Central memory CD8-positive, alpha-beta T cell (primary cell): ENCODE data around the gene ISLR.

ENCODE experiments used
- ATAC-seq: fragments of 150-1000 bp; cut with Tn5 transposase; replicated peaks from 2 replicates; pipeline ENCODE4 v1.10.0; 2022; ENCODE audit warnings: mild to moderate bottlenecking, moderate FRiP score, moderate number of reproducible peaks; ENCODE audit not compliant: poor library complexity, severe bottlenecking; ENCODE audit errors: extremely low read depth
- DNase-seq, 2 donors: peaks; one replicate each; pipeline ENCODE4 v3.0.0; 2021; ENCODE audit warnings: low spot score in 2 of 2
- H3K27ac Mint-ChIP-seq: one replicate; pipeline ENCODE4 v1.8.0; 2022; ENCODE audit warnings: low read depth, mild to moderate bottlenecking, moderate library complexity, mixed read lengths
- H3K27me3 Mint-ChIP-seq: one replicate; pipeline ENCODE4 v1.8.0; 2022; ENCODE audit warnings: mixed read lengths
- H3K36me3 Mint-ChIP-seq: one replicate; pipeline ENCODE4 v1.8.0; 2022; ENCODE audit warnings: mild to moderate bottlenecking, moderate library complexity, mixed read lengths; ENCODE audit not compliant: insufficient read depth
- H3K4me1 Mint-ChIP-seq: one replicate; pipeline ENCODE4 v1.8.0; 2022; ENCODE audit warnings: mixed read lengths
- H3K4me3 Mint-ChIP-seq: one replicate; pipeline ENCODE4 v1.8.0; 2022; ENCODE audit warnings: mild to moderate bottlenecking, moderate library complexity, mixed read lengths
- H3K9me3 Mint-ChIP-seq: one replicate; pipeline ENCODE4 v1.8.0; 2022; ENCODE audit warnings: mixed read lengths

Gene ISLR

GRCh38 chr15:74173380-74174218 lies at the start of gene ISLR:
Gene ISLR, plus strand, starts transcription at chr15:74173710. Its CDS starts 1,149 bp downstream, at chr15:74174859.
- peaks cover 28% of the 10 kb centered on the region for H3K27me3 Mint-ChIP-seq
- DNase-seq (no peak), ATAC-seq (no peak)
- no peaks in the 10 kb centered on the region for H3K36me3 Mint-ChIP-seq
- H3K9me3 Mint-ChIP-seq: no peaks in the 10 kb centered on the region
- H3K27ac Mint-ChIP-seq: no peak within 1 kb of the TSS
- H3K4me3 Mint-ChIP-seq: no peak within 1 kb of the TSS
- no peaks in the 10 kb centered on the region for H3K4me1 Mint-ChIP-seq

- DNase-seq (no peak), ATAC-seq (no peak)
- Mint-ChIP-seq H3K27ac (no peak overlapping the region), H3K4me1 (no peaks in the 10 kb centered on the region), H3K36me3 (peaks cover 3% of the 10 kb centered on the region), H3K27me3 (peaks cover 100% of the 10 kb centered on the region), H3K9me3 (no peaks in the 10 kb centered on the region), H3K4me3 (no peak overlapping the region)
Measured at GRCh38 chr15:74124196-74124595, 49.3 kb upstream of the ISLR start.

- ATAC-seq (no peak), DNase-seq (no peak)
- Mint-ChIP-seq H3K27me3 (peaks cover 100% of the 10 kb centered on the region), H3K27ac (no peak overlapping the region), H3K9me3 (no peaks in the 10 kb centered on the region), H3K4me1 (peaks cover 5% of the 10 kb centered on the region), H3K4me3 (no peak overlapping the region), H3K36me3 (peaks cover 4% of the 10 kb centered on the region)
Measured at GRCh38 chr15:74124759-74125158, 48.8 kb upstream of the ISLR start.

GRCh38 chr15:74127255-74127953 lies 46.1 kb upstream of the ISLR start:
- Mint-ChIP-seq H3K27me3 (peaks cover 100% of the 10 kb centered on the region), H3K9me3 (no peaks in the 10 kb centered on the region), H3K36me3 (peaks cover 6% of the 10 kb centered on the region), H3K4me3 (peak overlapping the region; percentile 45), H3K4me1 (peaks cover 11% of the 10 kb centered on the region), H3K27ac (no peak overlapping the region)
- peak; percentile 73 for ATAC-seq
- DNase-seq: peak; percentile 63 to 81

GRCh38 chr15:74127954-74128784 lies 45.3 kb upstream of the ISLR start:
- Mint-ChIP-seq H3K27me3 (peaks cover 96% of the 10 kb centered on the region), H3K4me1 (peaks cover 11% of the 10 kb centered on the region)
- ATAC-seq: no peak

GRCh38 chr15:74128785-74129585 lies 44.5 kb upstream of the ISLR start:
- Mint-ChIP-seq H3K4me1 (peaks cover 11% of the 10 kb centered on the region), H3K27ac (no peak overlapping the region), H3K4me3 (no peak overlapping the region), H3K36me3 (peaks cover 6% of the 10 kb centered on the region), H3K9me3 (no peaks in the 10 kb centered on the region), H3K27me3 (peaks cover 88% of the 10 kb centered on the region)
- no peak for ATAC-seq
- no peak for DNase-seq

More at GRCh38 chr15:74127954-74128784, 45.3 kb upstream of the ISLR start:
- Mint-ChIP-seq H3K27ac (no peak overlapping the region), H3K9me3 (no peaks in the 10 kb centered on the region), H3K36me3 (peaks cover 6% of the 10 kb centered on the region), H3K4me3 (peak overlapping the region; percentile 45)
- no peak for DNase-seq

- no peak overlapping the region for H3K27ac Mint-ChIP-seq
- H3K27me3 Mint-ChIP-seq: peaks cover 84% of the 10 kb centered on the region
- DNase-seq (no peak), ATAC-seq (no peak)
- H3K9me3 Mint-ChIP-seq: no peaks in the 10 kb centered on the region
- peaks cover 8% of the 10 kb centered on the region for H3K36me3 Mint-ChIP-seq
- peaks cover 11% of the 10 kb centered on the region for H3K4me1 Mint-ChIP-seq
- H3K4me3 Mint-ChIP-seq: no peak overlapping the region
Measured at GRCh38 chr15:74129586-74130154, 43.8 kb upstream of the ISLR start.

GRCh38 chr15:74130155-74130848 lies 43.2 kb upstream of the ISLR start, which contains the start of gene ISLR2:
Gene ISLR2, plus strand, starts transcription at chr15:74130586. Its CDS starts 2,169 bp downstream, at chr15:74132755.
- no peaks in the 10 kb centered on the region for H3K9me3 Mint-ChIP-seq
- ATAC-seq (no peak), DNase-seq (no peak)
- no peak within 1 kb of the TSS for H3K27ac Mint-ChIP-seq
- H3K36me3 Mint-ChIP-seq: peaks cover 8% of the 10 kb centered on the region
- H3K4me1 Mint-ChIP-seq: peaks cover 11% of the 10 kb centered on the region
- peaks cover 84% of the 10 kb centered on the region for H3K27me3 Mint-ChIP-seq
- H3K4me3 Mint-ChIP-seq: no peak within 1 kb of the TSS

GRCh38 chr15:74130849-74131627 lies 42.5 kb upstream of the ISLR start:
- no peaks in the 10 kb centered on the region for H3K9me3 Mint-ChIP-seq
- H3K27me3 Mint-ChIP-seq: peaks cover 84% of the 10 kb centered on the region
- H3K4me1 Mint-ChIP-seq: peaks cover 11% of the 10 kb centered on the region
- DNase-seq: no peak
- ATAC-seq: no peak
- H3K4me3 Mint-ChIP-seq: no peak overlapping the region
- no peak overlapping the region for H3K27ac Mint-ChIP-seq
- peaks cover 8% of the 10 kb centered on the region for H3K36me3 Mint-ChIP-seq

- peak overlapping the region; percentile 53 for H3K27ac Mint-ChIP-seq
- H3K4me3 Mint-ChIP-seq: no peak overlapping the region
Measured at GRCh38 chr15:74131628-74132413, 41.7 kb upstream of the ISLR start.

More at GRCh38 chr15:74131628-74132413, 41.7 kb upstream of the ISLR start:
- peaks cover 8% of the 10 kb centered on the region for H3K36me3 Mint-ChIP-seq
- peaks cover 84% of the 10 kb centered on the region for H3K27me3 Mint-ChIP-seq
- H3K4me1 Mint-ChIP-seq: peaks cover 15% of the 10 kb centered on the region
- H3K9me3 Mint-ChIP-seq: no peaks in the 10 kb centered on the region
- DNase-seq (no peak), ATAC-seq (no peak)
